Middle frontal gyrus (tissue), 1 donor: Measurements from ENCODE around the gene DNAH14.

Experiments
- DNase-seq: peaks from one replicate; pipeline ENCODE4 v3.0.0-alpha.2; 2015; ENCODE audit warnings: low spot score; ENCODE audit errors: extremely low spot score

The DNAH14 gene

DNA sequence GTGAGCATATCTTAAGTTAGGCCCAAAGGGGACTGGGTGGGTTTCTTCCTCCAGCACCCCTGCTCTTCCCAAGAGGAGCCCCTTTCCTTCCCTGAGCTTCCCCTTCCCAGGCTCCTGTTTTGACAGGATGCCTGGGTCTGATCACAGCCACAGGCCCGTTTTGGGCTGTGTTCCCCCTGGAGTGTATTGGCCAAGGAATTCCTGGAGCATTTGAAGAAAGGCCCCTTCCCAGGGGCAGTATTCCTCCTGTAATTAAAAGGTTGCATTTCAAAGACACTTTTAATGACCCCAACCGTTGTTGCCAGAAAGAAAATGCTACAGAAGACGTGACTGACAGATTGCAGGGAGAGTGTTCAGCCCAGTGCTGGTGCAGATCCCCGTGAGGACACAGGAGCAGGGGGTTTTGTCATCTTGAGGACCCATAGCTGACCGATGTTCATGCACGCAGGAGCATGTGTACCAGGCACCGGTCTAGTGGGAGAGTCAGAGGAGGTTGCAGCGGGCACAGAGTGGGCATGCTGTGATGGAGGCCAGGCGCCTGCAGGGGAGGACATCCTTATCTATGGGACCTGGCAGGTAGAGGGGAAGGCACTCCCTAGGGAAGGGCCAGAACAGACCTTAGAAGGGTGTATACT, 517.6 kb downstream of the DNAH14 start:
- no peak for DNase-seq

DNA sequence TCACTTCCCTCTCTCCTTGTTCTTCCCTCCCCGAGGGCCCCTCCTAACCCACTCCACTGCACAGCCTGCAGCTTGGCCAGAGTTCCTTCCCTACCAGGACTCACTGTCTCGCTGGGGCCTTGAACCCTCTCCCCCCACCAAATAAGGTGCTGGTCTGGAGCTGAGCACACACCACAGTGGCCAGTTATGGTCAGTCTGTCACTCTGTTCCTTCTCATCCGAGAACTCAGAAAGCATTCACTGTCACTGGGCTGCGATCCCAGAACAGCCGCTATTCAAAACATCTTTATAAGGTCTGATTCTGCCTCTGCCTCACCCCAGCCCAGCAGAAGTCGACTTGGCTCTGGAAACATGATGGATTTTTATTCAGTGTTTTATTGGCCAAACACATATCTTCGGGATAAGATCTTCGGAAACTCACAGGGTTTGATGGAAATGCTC, 518.2 kb downstream of the DNAH14 start:
- no peak for DNase-seq

DNA sequence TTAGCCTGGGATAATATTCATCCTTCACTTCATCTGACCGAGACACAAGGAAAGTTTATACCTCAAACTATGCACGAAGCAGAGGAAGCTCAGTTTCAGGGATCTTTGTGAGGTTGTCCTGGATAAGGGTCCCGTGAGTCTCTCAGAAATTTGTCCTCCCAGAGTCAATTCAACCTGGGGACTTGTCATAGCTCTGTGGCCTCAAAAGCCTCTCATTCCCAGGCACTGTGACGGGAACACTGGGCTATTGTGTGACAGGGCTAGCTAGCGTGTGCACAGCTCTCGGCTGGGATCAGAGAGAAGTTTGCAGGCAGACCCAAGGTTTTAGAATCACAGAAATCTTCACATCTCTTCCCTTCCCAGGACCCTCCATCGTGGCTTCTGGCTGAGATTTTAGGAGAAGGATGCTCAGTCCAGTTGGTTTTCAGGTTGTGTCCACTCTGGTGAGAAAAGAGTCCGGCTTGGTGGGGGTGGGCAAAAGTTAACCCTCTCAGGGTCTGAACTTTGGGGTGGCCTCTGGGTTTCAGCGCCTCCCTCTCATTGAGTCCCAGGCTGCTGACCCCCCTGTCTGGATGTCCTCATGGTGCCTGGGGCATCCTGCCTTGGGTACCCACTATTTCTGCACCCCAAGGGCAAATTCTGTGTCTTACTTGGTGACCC, 518.8 kb downstream of the DNAH14 start:
- DNase-seq = no peak
